ENCODE data around the gene TECPR1.

The TECPR1 gene

GRCh38 chr7:98187138-98187502 is 64.9 kb downstream of the TECPR1 start:
- no peak for DNase-seq

- DNase-seq: no peak
Observed at GRCh38 chr7:98186452-98187137, 65.4 kb downstream of the TECPR1 start.

GRCh38 chr7:98185101-98185500 is 66.9 kb downstream of the TECPR1 start:
- DNase-seq: no peak

- no peak for DNase-seq
Observed at GRCh38 chr7:98180751-98181150, 71.3 kb downstream of the TECPR1 start.

- DNase-seq: no peak
Observed at GRCh38 chr7:98178762-98179490, 73.1 kb downstream of the TECPR1 start.

- no peak for DNase-seq
Observed at GRCh38 chr7:98178321-98178720, 73.7 kb downstream of the TECPR1 start.

GRCh38 chr7:98177553-98177952 is 74.5 kb downstream of the TECPR1 start:
- no peak for DNase-seq

GRCh38 chr7:98175260-98175940 is 76.6 kb downstream of the TECPR1 start:
- no peak for DNase-seq

- DNase-seq: no peak
Observed at GRCh38 chr7:98174334-98175259, 77.4 kb downstream of the TECPR1 start.

GRCh38 chr7:98171449-98171848 is 80.6 kb downstream of the TECPR1 start:
- DNase-seq: no peak

- no peak for DNase-seq
Observed at GRCh38 chr7:98170966-98171365, 81.1 kb downstream of the TECPR1 start.

- no peak for DNase-seq
Observed at GRCh38 chr7:98168904-98169621, 83.0 kb downstream of the TECPR1 start.

GRCh38 chr7:98168181-98168903 is 83.7 kb downstream of the TECPR1 start:
- peak; percentile 74 for DNase-seq

GRCh38 chr7:98167653-98168052 is 84.4 kb downstream of the TECPR1 start:
- DNase-seq: no peak

- DNase-seq: no peak
Observed at GRCh38 chr7:98166668-98166970, 85.4 kb downstream of the TECPR1 start.

GRCh38 chr7:98165827-98166667 is 86.0 kb downstream of the TECPR1 start:
- peak; percentile 80 for DNase-seq

Data from stimulated activated CD8-positive, alpha-beta memory T cell treated with anti-CD3 and anti-CD28 coated beads, Interleukin-4, amount 100 ng/mL, for 48 hours (primary cell).